GM12874 (cell line): Measurements from ENCODE around the gene XKRX.

Source experiments
- CTCF ChIP-seq: IDR thresholded peaks from 2 replicates; pipeline ENCODE4 v1.5.1; 2011; ENCODE audit warnings: low read depth, mild to moderate bottlenecking, control low read depth, low read length, moderate library complexity; ENCODE audit not compliant: insufficient read depth

XKRX gene

DNA sequence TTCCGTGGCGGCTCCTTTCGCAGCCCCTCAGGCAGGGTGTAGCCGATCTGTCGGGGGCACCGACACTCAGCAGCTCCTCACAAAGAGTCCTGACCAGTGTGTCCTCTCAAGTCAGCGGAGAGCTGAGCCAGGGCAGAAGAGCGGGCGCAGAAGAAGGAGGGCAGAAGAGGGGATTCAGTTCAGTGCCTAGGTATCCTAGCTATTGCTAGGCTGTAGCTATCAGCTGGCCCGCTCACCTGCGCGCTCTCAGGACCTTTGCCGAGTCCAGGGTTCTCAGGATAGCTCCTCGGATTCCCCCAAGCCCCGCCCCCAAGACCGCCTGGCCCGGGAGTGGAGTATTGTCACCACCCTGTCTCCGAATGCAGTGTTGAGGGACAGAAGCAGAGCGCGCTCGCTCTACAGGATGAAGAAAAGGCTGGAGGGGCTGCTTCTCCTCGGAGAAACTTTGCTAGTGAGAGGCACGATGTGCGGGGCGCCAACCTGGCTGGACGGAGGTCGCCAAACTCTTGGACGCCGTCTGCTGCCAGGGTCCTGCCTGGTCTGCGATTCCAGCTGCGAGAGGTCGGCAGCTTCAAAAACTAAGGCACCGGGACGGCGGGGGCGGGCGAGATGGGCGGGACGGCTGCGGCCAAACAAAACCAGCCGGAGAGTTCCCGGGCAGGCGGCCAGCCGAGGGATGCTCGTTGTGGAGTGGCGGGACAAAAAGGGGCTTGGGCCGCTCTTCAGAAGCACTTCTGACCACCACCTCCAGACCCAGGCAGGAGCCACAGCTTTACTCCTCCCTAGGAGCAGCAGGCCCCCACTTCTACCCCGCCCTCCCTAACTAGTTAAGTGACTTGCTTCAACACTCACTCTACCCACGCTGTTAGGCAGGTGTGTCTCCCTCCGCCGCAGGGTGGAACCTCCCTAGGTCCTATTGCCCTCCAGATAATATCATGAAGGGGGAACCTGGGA, at the start of gene XKRX:
Gene XKRX, minus strand, starts transcription at position 258 of the 954 bp plus-strand sequence. CDS start 613 bp downstream, outside the sequence.
- no peak for TF ChIP-seq CTCF

DNA sequence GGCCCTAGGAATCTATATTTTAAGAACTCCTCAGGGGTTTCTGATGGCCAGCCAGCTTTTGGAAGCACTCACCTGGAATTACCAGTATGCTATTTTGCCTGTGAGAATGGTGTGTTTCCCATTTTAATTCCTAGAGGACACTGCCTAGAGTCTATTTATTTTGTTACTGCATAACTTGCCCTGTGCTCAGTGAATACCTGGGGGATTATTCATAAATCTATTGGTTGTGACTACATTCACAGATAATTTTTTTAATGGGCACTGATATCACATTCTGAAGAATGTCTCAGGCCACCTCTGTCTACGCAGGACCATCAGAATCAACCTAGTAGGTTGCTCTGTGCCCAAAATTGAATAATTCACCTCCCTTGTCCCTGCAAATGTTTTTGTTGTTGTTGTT, 47.5 kb upstream of the XKRX start:
- TF ChIP-seq CTCF, result no peak

DNA sequence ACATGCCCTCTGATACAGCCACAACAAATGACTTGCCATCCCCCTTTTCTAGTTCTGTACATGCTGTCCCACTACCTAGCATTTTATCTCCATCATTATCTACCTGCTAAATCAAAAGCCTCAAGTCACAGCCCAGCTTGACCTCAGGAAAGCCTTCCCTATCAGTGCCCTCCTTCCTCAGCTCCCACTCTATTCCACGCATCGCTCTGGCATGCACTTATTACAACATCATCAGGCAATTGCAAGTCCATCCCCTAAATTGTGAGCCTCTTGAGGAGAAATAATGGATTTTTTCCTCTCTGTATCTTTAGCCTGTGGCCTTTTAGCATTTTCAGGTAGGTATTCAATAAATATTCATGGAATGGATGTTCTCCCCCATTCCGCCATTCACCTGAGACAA, 46.5 kb upstream of the XKRX start:
- TF ChIP-seq CTCF, result no peak

- TF ChIP-seq CTCF, result no peak
These were observed 44.7 kb upstream of the XKRX start for GRCh38 chrX:100973411-100973810.

DNA sequence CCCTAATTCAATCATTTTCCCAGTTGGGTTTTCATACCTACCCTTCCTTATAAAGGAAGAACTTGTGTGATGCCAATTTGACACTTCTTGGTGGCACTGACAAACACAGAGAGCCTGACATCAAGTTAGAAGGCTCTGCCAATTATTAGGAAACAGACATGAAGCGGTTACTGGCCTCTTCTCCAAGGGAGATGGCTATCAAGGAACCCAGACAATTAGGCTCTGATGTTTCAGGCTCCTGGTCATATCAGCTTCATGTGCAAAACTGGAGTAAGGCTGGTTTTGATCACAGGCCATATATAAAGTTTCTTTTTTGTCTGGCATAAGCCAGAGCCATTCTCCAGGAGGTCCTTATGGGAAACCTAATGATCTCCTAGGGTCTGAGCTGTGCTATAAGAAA, 41.2 kb upstream of the XKRX start:
- TF ChIP-seq CTCF, result no peak

DNA sequence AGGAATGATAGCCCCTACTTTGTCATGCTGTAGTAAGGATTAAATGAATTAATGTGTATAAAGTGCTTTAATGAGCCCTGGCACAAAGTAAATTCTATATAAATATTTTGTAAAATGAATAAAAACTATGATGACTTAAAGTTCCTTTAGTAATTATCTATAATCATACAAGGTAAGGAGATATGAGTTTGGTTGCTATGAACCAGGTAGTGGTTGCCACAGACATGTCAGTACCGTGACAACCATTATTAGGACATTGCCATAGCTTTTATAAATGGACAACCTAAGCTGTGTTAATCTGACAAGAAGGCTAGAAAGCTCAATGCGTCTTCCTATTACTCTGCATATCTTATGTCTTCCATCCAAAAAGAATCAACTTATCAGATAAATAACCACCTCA, 40.7 kb upstream of the XKRX start, which contains the start of gene ARL13A:
Gene ARL13A, plus strand, starts transcription at position 301 of the 400 bp plus-strand sequence. CDS start 3,982 bp downstream, outside the sequence.
- no peak for TF ChIP-seq CTCF

DNA sequence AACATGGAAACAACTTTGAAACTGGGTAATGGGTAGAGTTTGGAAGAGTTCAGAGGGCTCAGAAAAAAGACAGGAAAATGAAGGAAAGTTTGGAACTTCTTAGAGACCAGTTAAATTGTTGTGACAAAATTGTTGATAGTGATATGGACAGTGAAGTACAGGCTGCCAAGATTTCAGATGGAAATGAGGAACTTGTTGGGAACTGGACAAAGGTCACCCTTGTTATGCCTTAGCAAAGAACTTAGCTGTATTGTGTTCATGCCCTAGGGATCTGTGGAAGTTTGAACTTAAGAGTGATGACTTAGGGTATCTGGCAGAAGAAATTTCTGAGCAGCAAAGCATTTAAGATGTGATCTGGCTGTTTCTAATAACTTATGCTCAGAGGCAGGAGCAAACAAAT, 35.6 kb upstream of the XKRX start:
- TF ChIP-seq CTCF, result no peak
